GM23338 (cell line): ENCODE results near the gene SPOUT1. TPM values are rescaled to one million over a fixed set of nuclear protein-coding genes. Genes with fewer than 3 reads are reported as not detected.

Source experiments
- ATAC-seq: fragments of 200-7000 bp; cut with Tn5 transposase; 3 replicates; pipeline ENCODE4 v1.9.1; 2020
- DNase-seq: peaks from one replicate; pipeline ENCODE4 v3.0.0-alpha.2; 2015; ENCODE audit warnings: low spot score
- H2AFZ ChIP-seq: fragments of 200-600 bp; sonication (generic); 2 replicates; pipeline ENCODE4 v1.8.0; 2016; ENCODE audit warnings: antibody characterized with exemption, mild to moderate bottlenecking, moderate library complexity
- H3F3A ChIP-seq: fragments of 200-600 bp; sonication (generic); replicated peaks from 2 replicates; pipeline ENCODE4 v1.8.0; 2017; ENCODE audit warnings: antibody characterized with exemption, mixed run types, low read depth
- H3K27ac ChIP-seq: fragments of 200-600 bp; sonication (generic); 2 replicates; pipeline ENCODE4 v1.6.1; 2016; ENCODE audit warnings: low read depth
- H3K27me3 ChIP-seq: fragments of 200-600 bp; sonication (generic); 2 replicates; pipeline ENCODE4 v1.8.0; 2016; ENCODE audit warnings: mild to moderate bottlenecking, mixed run types, moderate library complexity; ENCODE audit not compliant: insufficient read depth
- H3K36me3 ChIP-seq: fragments of 200-600 bp; sonication (generic); 2 replicates; pipeline ENCODE4 v1.8.0; 2016; ENCODE audit warnings: mild to moderate bottlenecking; ENCODE audit not compliant: insufficient read depth
- H3K4me1 ChIP-seq: fragments of 200-600 bp; sonication (generic); 2 replicates; pipeline ENCODE4 v1.8.0; 2016; ENCODE audit warnings: mild to moderate bottlenecking, moderate library complexity; ENCODE audit not compliant: insufficient read depth
- H3K4me2 ChIP-seq: fragments of 200-600 bp; sonication (generic); 2 replicates; pipeline ENCODE4 v1.7.1; 2017; ENCODE audit warnings: mixed run types
- H3K4me3 ChIP-seq: fragments of 200-600 bp; sonication (generic); 2 replicates; pipeline ENCODE4 v1.6.1; 2016; ENCODE audit warnings: mixed run types
- H3K79me2 ChIP-seq: fragments of 200-600 bp; sonication (generic); replicated peaks from 2 replicates; pipeline ENCODE4 v1.8.0; 2017; ENCODE audit warnings: mild to moderate bottlenecking; ENCODE audit not compliant: insufficient read depth
- H3K9me2 ChIP-seq: fragments of 200-600 bp; sonication (generic); 2 replicates; pipeline ENCODE4 v1.8.0; 2017; ENCODE audit not compliant: insufficient read depth
- H4K20me1 ChIP-seq: fragments of 200-600 bp; sonication (generic); replicated peaks from 2 replicates; pipeline ENCODE4 v1.8.0; 2017; ENCODE audit warnings: mild to moderate bottlenecking; ENCODE audit not compliant: insufficient read depth
- H3K27ac Mint-ChIP-seq: 2 replicates; pipeline ENCODE4 v1.8.0; 2020; ENCODE audit warnings: inconsistent platforms, mild to moderate bottlenecking, moderate library complexity, mixed read lengths
- H3K27me3 Mint-ChIP-seq: 3 replicates; pipeline ENCODE4 v1.8.0; 2022; ENCODE audit warnings: low read depth, mild to moderate bottlenecking, moderate library complexity, mixed read lengths, inconsistent platforms; ENCODE audit not compliant: insufficient read depth, poor library complexity
- H3K36me3 Mint-ChIP-seq: 3 replicates; pipeline ENCODE4 v1.8.0; 2021; ENCODE audit warnings: low read depth, mild to moderate bottlenecking, inconsistent platforms, moderate library complexity, mixed read lengths
- H3K4me1 Mint-ChIP-seq: 3 replicates; pipeline ENCODE4 v1.8.0; 2020; ENCODE audit warnings: mild to moderate bottlenecking, inconsistent platforms, mixed read lengths
- H3K4me3 Mint-ChIP-seq: 3 replicates; pipeline ENCODE4 v1.8.0; 2021; ENCODE audit warnings: moderate library complexity, mild to moderate bottlenecking, inconsistent platforms, mixed read lengths
- H3K9me3 Mint-ChIP-seq: 3 replicates; pipeline ENCODE4 v1.8.0; 2020; ENCODE audit warnings: moderate library complexity, mild to moderate bottlenecking, inconsistent platforms, mixed read lengths
- CREB1 ChIP-seq: fragments of 250-450 bp; sonication (Bioruptor Pico); IDR thresholded peaks from 2 replicates; pipeline ENCODE4 v1.5.0; 2020; ENCODE audit warnings: low read depth, mild to moderate bottlenecking, moderate library complexity
- CTCF ChIP-seq, 2 experiments: fragments of 200-600 bp in 1 of 2; sonication (generic) in 1 of 2; conservative IDR thresholded peaks; 2 replicates each; pipeline versions ENCODE4 v1.5.1 to v1.6.1; 2016 to 2017; ENCODE audit warnings: antibody characterized with exemption in 2 of 2, low read depth in 2 of 2, mild to moderate bottlenecking in 2 of 2, moderate library complexity in 1 of 2
- ETS1 ChIP-seq: IDR thresholded peaks from 2 replicates; pipeline ENCODE4 v1.6.1; 2016; ENCODE audit warnings: antibody characterized with exemption
- EZH2 ChIP-seq: fragments of 200-600 bp; sonication (generic); IDR thresholded peaks from one replicate; pipeline ENCODE4 v1.8.0; 2017; ENCODE audit warnings: antibody characterized with exemption, mild to moderate bottlenecking, low read depth; ENCODE audit not compliant: unreplicated experiment
- EZH2phosphoT487 ChIP-seq: fragments of 200-600 bp; sonication (generic); IDR thresholded peaks from one replicate; pipeline ENCODE4 v1.8.1; 2018; ENCODE audit warnings: antibody characterized with exemption; ENCODE audit not compliant: unreplicated experiment
- JUNB ChIP-seq: IDR thresholded peaks from one replicate; pipeline ENCODE4 v1.6.1; 2016; ENCODE audit warnings: antibody characterized with exemption; ENCODE audit not compliant: unreplicated experiment
- NANOG ChIP-seq: IDR thresholded peaks from 2 replicates; pipeline ENCODE4 v1.6.1; 2016; ENCODE audit warnings: antibody characterized with exemption, borderline replicate concordance
- POLR2AphosphoS5 ChIP-seq: IDR thresholded peaks from 2 replicates; pipeline ENCODE4 v1.6.1; 2016; ENCODE audit warnings: antibody characterized with exemption, low read depth
- REST ChIP-seq: IDR thresholded peaks from one replicate; pipeline ENCODE4 v1.6.1; 2018; ENCODE audit warnings: antibody characterized with exemption; ENCODE audit not compliant: unreplicated experiment
- STAT1 ChIP-seq: IDR thresholded peaks from one replicate; pipeline ENCODE4 v1.6.1; 2016; ENCODE audit warnings: antibody characterized with exemption; ENCODE audit not compliant: unreplicated experiment
- ZNF114 ChIP-seq: fragments of 250-450 bp; sonication (Bioruptor Pico); IDR thresholded peaks from 2 replicates; pipeline ENCODE4 v1.5.0; 2020; ENCODE audit warnings: mild to moderate bottlenecking, moderate library complexity
- ZNF331 ChIP-seq: fragments of 250-450 bp; sonication (Bioruptor Pico); IDR thresholded peaks from 2 replicates; pipeline ENCODE4 v1.5.0; 2020; ENCODE audit warnings: low read depth, mild to moderate bottlenecking, moderate library complexity
- ZNF462 ChIP-seq: fragments of 250-450 bp; sonication (Bioruptor Pico); IDR thresholded peaks from 2 replicates; pipeline ENCODE4 v1.5.0; 2020; ENCODE audit warnings: mild to moderate bottlenecking, moderate library complexity
- polyA plus RNA-seq: library from polyadenylated mRNA; unstranded; fragments of >200 nt; fragmentation: Nextera tagmentation; extraction: Ambion mirVana; gene quantifications from 2 replicates; pipeline ENCODE4 v1.2.1, GENCODE V29; 2016
- total RNA-seq: library from RNA; depleted of rRNA; stranded (reverse); fragments of >200 nt; shearing (Covaris generic); gene quantifications from 2 replicates; pipeline ENCODE4 v1.2.3, GENCODE V29; 2014

Gene SPOUT1
- total and polyA plus RNA-seq, 2 experiments from 2014 or later = 28.5 to 50.9 TPM

- DNase-seq (no peak), ATAC-seq (no peak)
- H3K36me3 ChIP-seq = no peaks in the 10 kb centered on the region
- H3K4me3 ChIP-seq = no peak overlapping the region
- no peaks in the 10 kb centered on the region; the same call in 1 of the 2 replicates for H4K20me1 ChIP-seq
- no peaks in the 10 kb centered on the region for H3K4me1 ChIP-seq
- no peaks in the 10 kb centered on the region for H3K9me2 ChIP-seq
- no peak for TF ChIP-seq CREB1
- no peak for TF ChIP-seq STAT1
- TF ChIP-seq NANOG = no peak
- TF ChIP-seq CTCF (conservative IDR thresholded peaks at IDR 0.05; ENCODE audit: low read depth in 2 of 2) = no peak
- TF ChIP-seq POLR2AphosphoS5 = no peak
- no peak for TF ChIP-seq ZNF331 (CRISPR knock-in tag)
- no peak for TF ChIP-seq EZH2
- no peak for TF ChIP-seq JUNB
- no peak for TF ChIP-seq EZH2phosphoT487
- no peak for TF ChIP-seq REST
- no peak for TF ChIP-seq ZNF114 (CRISPR knock-in tag)
- no peak for TF ChIP-seq ETS1
- no peak for TF ChIP-seq ZNF462 (CRISPR knock-in tag)
- H3K4me1 Mint-ChIP-seq = no peaks in the 10 kb centered on the region; the same call in 2 of the 3 replicates
- peaks cover 28% of the 10 kb centered on the region for H3K9me3 Mint-ChIP-seq
- no peak overlapping the region for H3K27ac Mint-ChIP-seq
- peaks cover 2% of the 10 kb centered on the region for H3K27me3 Mint-ChIP-seq
- no peaks in the 10 kb centered on the region for H3K27me3 ChIP-seq
- no peak overlapping the region for H2AFZ ChIP-seq
- no peak overlapping the region for H3K27ac ChIP-seq
- H3K36me3 Mint-ChIP-seq = peaks cover 35% of the 10 kb centered on the region
- 0 out of 2 replicates have a peak, but pooled peaks cover 4% of the 10 kb centered on the region for H3F3A ChIP-seq
- H3K79me2 ChIP-seq = no peaks in the 10 kb centered on the region
- H3K4me2 ChIP-seq = no peak overlapping the region
- no peak overlapping the region for H3K4me3 Mint-ChIP-seq
These were observed 17.1 kb upstream of the SPOUT1 start for GRCh38 chr9:128846680-128847030.
